GM18868 (cell line): ENCODE measurements around the gene ZNF451.
"Not testable (repeated sequence)": the region's sequence is repeated elsewhere in the genome, so short reads cannot be mapped to it uniquely, and the experiment has no call there.

ENCODE experiments used
- ATAC-seq: cut with Tn5 transposase; IDR thresholded peaks from one replicate; pipeline ENCODE4 v1.9.1; 2021; ENCODE audit warnings: mild to moderate bottlenecking, moderate library complexity; ENCODE audit not compliant: unreplicated experiment

ZNF451 gene

GRCh38 chr6:57089265-57089664, 723 bp upstream of the ZNF451 start:
- ATAC-seq = no peak

DNA sequence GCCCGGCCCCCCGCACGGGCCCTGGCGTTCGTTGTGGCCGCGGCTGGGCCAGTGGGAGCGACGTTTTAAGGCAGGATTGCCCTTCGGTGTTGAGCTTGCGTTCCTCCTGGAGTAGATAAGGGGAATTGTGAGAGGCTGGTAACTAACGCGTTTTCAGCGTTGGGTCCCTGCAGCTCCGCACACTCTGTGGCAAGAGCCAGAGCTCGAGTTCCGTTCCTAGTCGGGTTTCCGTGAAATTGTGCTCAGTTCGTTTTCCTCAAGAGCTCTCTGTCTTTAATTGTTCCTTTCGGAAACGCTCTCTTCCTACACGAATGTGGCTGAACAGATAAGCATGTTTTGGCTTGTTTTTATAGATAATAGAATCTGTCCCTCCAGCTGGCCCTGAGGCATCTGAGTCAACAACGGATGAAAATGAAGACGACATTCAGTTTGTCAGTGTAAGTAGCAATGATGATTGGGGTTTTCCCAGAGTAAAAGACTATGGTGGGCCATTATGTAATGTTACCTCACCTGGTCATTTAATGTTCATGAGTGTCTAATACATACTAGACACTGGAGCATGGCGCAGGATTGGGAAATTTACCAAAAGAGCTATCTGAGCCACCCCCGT, 575 bp downstream of the ZNF451 start:
- ATAC-seq = peak; percentile 11

DNA sequence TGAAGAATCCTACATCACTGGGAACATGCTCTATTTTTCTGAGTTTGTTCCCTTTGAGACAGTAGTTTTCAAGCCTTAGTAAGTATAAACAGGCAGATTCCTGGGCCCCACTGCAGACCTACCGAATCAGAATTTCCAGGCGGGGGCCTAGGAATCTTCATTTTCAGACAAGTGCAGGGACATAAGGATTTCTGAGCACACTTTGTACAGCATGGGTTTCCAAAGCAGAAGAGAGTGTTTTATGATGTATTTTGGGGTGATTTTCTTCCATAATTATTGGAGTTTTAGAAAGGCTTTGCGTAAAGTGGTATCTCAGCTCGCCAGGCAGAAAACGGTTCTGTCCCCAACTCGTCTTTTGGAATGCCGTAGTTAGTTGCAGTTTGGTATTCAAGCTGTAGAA, 1.4 kb downstream of the ZNF451 start:
- ATAC-seq = not testable (repeated sequence)

DNA sequence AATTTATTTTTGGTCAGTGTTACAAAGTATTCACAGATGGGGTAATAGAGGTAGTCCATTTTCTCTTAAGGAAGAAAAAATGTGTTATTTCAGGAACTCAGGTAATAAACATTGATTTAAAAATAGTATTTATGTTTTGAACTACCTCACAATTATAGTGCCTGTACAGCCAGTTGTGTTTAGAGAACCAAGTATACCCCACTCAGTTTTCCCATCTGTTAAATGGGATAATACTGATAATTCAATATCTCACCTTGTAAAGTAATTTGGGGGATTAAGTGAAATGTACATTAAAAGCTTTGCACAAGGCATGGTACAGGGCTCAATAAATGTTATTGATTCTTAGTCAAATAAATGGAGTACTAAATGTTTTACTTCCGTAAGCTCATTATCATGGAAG, 4.7 kb downstream of the ZNF451 start:
- no peak for ATAC-seq

DNA sequence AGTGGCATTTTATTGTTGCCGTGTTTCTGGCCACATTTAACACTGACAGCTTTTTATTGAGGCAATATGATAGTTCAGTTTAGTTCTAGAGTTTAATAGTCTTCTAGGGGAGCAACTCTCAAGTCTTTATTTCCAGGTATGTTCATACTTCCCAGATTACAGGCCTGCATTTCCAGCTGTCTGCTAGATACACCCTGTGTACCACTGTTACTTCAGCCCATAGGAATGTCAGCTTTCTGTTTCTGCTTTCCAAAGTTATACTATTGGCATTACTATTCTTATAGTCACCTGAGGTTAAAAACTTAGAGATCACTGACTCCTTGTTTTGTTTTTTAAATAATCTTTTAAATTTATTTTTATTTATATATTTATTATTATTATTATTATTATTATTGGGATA, 7.6 kb downstream of the ZNF451 start:
- ATAC-seq = no peak

DNA sequence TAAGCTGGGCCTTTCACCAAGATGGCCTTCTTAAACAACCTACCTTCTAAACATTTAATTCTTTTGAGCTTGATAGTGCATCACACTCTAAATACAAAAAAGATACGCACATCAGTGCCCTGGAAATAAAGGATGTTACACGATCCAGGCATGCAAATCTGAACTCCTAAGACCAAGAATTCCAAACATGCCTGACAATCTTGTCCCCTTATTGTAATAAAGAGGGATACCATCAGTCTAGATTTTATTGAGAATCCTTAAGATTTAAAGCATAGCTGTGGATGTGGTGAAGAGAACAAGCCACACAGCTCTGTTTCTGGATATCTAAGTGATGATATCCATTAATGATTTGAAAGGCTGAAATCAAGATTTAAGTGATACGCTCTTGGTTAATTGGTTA, 13.0 kb downstream of the ZNF451 start:
- no peak for ATAC-seq

DNA sequence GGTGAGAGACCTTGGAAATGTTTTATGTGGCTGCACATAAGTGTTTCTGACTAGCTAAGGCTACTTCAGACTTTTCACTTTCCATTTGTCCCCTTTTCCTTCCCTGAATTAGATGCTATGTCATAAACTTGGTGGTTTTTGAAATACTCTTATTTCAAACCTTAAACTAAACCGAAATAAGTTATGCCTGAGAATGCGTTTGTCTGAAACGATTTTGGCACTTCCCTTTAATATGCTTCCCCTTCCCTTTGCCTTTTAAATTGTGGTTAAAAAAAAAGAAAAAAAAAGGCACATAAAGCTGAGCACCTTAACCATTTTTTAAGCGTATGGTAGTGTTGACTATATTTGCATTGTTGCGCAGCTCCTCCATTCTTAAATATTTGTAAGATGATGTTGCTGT, 14.3 kb downstream of the ZNF451 start:
- no peak for ATAC-seq

- ATAC-seq = no peak
These were observed 17.0 kb downstream of the ZNF451 start for GRCh38 chr6:57106990-57107389.

DNA sequence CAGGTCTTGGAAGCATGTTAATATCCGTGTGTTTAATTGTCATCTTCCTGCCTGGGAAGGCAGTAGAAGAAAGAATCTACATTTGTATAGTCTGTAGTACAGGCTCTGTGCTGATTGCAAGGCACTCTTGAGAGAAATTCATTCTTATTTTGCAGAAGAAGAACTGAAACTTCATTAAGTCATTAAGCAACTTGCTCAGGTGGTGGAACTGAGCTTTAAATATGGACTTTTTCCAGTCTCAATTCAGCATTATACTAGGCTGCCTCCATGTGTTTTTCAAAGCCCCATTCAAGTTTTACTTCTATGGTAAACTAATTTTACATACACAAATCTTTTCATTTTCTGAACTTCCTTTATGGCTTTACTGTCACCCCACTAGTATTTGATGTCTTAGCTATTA, 18.7 kb downstream of the ZNF451 start:
- ATAC-seq = peak; percentile 96

- no peak for ATAC-seq
These were observed 19.9 kb downstream of the ZNF451 start for GRCh38 chr6:57109880-57110279.

GRCh38 chr6:57113105-57113504, 23.1 kb downstream of the ZNF451 start:
- ATAC-seq = no peak

GRCh38 chr6:57116776-57117175, 26.8 kb downstream of the ZNF451 start:
- ATAC-seq = no peak

DNA sequence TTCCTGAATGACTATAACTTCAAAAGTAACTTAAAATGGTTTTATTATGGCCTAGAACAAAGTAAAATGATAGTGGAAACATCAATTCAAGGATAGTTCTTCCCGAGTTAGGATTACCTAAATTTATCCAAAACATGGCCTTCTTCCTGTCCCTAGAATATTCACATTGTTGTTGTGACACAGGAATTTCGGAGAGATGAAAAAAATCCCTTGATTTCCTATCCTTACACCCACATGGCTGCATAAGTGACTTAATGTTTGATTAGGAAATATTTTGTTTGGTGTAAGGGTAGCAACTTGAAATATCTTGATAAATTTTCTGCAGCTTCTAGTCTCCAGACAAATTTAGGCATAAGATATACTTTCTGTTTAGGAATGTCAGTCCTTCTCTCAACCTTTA, 27.8 kb downstream of the ZNF451 start:
- ATAC-seq = no peak

DNA sequence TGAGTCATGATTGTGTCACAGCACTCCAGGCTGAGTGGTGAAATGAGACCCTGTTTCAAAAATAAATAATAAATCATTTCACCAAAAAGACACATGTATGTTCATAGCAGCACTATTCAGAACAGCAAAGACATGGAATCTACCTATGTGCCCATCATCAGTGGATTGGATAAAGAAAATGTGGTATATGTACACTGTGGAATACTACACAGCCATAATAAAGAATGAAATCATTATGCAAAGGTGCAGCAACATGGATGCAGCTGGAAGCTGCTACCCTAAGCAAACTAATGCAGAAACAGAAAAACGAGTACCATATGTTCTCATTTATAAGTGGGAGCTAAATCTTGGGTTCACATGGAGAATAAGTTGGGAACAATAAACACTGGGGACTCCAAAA, 33.1 kb downstream of the ZNF451 start:
- ATAC-seq = no peak

GRCh38 chr6:57127763-57128162, 37.8 kb downstream of the ZNF451 start:
- ATAC-seq = no peak

GRCh38 chr6:57130661-57131177, 40.7 kb downstream of the ZNF451 start:
- ATAC-seq = no peak

- no peak for ATAC-seq
These were observed 45.0 kb downstream of the ZNF451 start for GRCh38 chr6:57134954-57135353.

GRCh38 chr6:57135885-57136284, 45.9 kb downstream of the ZNF451 start:
- ATAC-seq = no peak

- no peak for ATAC-seq
These were observed 47.4 kb downstream of the ZNF451 start for GRCh38 chr6:57137350-57137749.

GRCh38 chr6:57138026-57138425, 48.0 kb downstream of the ZNF451 start:
- ATAC-seq = no peak

- ATAC-seq = no peak
These were observed 51.6 kb downstream of the ZNF451 start for GRCh38 chr6:57141451-57142177.

DNA sequence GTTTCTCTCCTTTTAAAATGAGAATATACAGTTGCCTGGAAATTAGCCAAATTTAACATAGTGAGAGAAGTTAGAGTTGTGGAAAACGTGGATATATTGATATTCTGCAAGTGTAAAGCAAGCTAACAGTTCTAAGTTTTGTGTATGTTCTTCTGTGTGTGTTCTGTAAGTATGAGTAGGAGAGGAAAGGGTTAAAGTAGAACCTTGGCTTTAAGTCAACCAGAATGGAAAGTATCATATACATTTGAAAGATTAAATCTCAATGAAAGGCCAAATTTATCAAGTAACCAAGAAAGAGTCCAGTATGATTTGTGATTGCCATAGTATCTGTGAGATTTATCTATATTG, 52.2 kb downstream of the ZNF451 start:
- ATAC-seq = no peak

DNA sequence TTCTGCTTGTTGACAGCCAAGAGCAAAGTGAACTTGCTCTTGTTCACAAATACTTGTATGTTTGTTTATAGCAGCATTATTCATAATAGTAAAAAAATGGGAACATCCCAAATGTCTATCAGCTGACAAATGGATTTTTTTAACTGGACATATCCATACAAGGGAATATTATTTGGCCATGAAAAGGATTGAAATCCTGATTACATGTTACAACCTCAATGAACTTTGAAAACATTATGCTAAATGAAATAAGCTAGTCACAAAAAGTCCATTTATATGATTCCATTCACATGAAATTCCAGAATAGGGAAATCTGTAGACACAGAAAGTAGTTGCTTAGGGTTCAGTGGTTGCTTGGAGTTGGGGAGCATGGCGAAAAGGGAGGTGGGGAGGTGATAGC, 53.7 kb downstream of the ZNF451 start:
- no peak for ATAC-seq
